Measurements from ENCODE around the gene EID2B. TPM values are rescaled to one million over a fixed set of nuclear protein-coding genes. Genes with fewer than 3 reads are reported as not detected.

The EID2B gene
- total and polyA plus RNA-seq, 8 donors: 0.63 to 3.9 (median 0.90) TPM

DNA sequence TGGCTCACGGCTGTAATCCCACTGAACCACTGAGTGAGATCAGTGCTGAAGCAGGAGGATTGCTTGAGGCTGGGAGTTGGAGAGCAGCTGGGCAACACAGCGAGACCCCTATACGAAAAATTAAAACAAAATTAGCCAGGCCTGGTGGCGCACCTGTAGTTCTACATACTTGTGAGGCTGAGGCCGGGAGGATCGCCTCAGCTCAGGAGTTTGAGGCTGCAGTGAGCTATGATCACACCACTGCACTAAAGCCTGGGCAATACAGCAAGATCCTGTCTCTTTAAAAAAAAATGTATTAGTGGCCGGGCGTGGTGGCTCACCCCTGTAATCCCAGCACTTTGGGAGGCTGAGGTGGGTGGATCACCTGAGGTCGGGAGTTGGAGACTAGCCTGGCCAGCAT is 24.0 kb downstream of the EID2B start:
- TF ChIP-seq, protein P1, sequence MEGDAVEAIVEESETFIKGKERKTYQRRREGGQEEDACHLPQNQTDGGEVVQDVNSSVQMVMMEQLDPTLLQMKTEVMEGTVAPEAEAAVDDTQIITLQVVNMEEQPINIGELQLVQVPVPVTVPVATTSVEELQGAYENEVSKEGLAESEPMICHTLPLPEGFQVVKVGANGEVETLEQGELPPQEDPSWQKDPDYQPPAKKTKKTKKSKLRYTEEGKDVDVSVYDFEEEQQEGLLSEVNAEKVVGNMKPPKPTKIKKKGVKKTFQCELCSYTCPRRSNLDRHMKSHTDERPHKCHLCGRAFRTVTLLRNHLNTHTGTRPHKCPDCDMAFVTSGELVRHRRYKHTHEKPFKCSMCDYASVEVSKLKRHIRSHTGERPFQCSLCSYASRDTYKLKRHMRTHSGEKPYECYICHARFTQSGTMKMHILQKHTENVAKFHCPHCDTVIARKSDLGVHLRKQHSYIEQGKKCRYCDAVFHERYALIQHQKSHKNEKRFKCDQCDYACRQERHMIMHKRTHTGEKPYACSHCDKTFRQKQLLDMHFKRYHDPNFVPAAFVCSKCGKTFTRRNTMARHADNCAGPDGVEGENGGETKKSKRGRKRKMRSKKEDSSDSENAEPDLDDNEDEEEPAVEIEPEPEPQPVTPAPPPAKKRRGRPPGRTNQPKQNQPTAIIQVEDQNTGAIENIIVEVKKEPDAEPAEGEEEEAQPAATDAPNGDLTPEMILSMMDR (IDR thresholded peaks at IDR 0.05): no peak
- no peak overlapping the region for H3K4me3 ChIP-seq
- no peaks in the 10 kb centered on the region for H3K36me3 ChIP-seq
- FAIRE-seq (no peak), DNase-seq (no peak), ATAC-seq (no peak)
- H3K27ac ChIP-seq: no peak overlapping the region
- H3K27me3 ChIP-seq: peaks cover 0 to 29% (median 0%) of the 10 kb centered on the region in 4 donors
- no peaks in the 10 kb centered on the region for H3K9me3 ChIP-seq
- H3K4me1 ChIP-seq: no peaks in the 10 kb centered on the region
- 66 to 77% methylated on average over 9 of the region's 9 CpGs for WGBS, 2 donors
- intact Hi-C loops (cut with DNase I): no loop called here

DNA sequence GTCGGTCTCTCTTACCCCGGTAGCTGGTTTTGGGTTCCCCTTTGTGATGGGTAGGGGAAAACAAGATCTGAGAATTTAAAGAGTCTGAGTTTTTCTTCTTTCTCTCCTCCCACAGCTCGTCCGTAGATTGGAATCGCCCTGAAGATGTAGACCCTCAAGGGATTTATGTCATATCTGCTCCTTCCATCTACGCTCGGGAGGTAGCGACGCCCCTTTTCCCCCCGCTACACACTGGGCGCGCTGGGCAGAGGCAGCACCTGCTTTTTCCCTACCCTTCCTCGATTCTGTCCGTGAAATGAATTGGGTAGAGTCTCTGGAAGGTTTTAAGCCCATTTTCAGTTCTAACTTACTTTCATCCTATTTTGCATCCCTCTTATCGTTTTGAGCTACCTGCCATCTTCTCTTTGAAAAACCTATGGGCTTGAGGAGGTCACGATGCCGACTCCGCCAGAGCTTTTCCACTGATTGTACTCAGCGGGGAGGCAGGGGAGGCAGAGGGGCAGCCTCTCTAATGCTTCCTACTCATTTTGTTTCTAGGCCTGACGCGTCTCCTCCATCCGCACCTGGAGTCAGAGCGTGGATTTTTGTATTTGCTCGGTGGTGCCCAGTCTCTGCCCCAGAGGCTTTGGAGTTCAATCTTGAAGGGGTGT is 24.8 kb downstream of the EID2B start:
- 17 to 22% methylated on average over 24 of the region's 24 CpGs for WGBS, 2 donors
- no peak for FAIRE-seq
- no peak for ATAC-seq
- Histone ChIP-seq H3K36me3 (no peaks in the 10 kb centered on the region), H3K27me3 (peaks cover 0 to 29% (median 0%) of the 10 kb centered on the region in 4 donors), H3K9me3 (no peaks in the 10 kb centered on the region), H3K4me1 (no peaks in the 10 kb centered on the region), H3K4me3 (peak overlapping the region in 1 of 4 donors; percentile 42), H3K27ac (no peak overlapping the region)
- no peak for DNase-seq
- TF ChIP-seq, protein P1 (IDR thresholded peaks at IDR 0.05): no peak
- intact Hi-C loops (cut with DNase I): no loop called here

DNA sequence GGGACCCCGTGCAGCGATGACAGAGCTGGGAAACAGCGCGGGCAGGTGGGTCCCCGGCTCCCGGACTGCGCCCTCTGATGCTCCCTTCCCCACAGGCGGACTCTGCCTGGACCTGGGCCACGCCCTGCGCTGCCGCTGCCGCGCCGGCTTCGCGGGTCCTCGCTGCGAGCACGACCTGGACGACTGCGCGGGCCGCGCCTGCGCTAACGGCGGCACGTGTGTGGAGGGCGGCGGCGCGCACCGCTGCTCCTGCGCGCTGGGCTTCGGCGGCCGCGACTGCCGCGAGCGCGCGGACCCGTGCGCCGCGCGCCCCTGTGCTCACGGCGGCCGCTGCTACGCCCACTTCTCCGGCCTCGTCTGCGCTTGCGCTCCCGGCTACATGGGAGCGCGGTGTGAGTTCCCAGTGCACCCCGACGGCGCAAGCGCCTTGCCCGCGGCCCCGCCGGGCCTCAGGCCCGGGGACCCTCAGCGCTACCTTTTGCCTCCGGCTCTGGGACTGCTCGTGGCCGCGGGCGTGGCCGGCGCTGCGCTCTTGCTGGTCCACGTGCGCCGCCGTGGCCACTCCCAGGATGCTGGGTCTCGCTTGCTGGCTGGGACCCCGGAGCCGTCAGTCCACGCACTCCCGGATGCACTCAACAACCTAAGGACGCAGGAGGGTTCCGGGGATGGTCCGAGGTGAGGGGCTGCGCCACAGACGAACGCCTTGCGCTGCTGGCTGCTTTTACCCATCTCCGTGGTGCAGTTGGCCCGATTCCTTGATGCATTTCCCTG is 25.5 kb downstream of the EID2B start:
- Histone ChIP-seq H3K9me3 (no peaks in the 10 kb centered on the region), H3K27ac (no peak overlapping the region), H3K36me3 (no peaks in the 10 kb centered on the region), H3K4me3 (peak overlapping the region in 3 of 4 donors; percentile 6 to 42 (median 7)), H3K4me1 (no peaks in the 10 kb centered on the region), H3K27me3 (peaks cover 0 to 29% (median 0%) of the 10 kb centered on the region in 4 donors)
- DNase-seq: no peak
- intact Hi-C loops (cut with DNase I): no loop called here
- no peak for FAIRE-seq
- TF ChIP-seq, protein P1 (IDR thresholded peaks at IDR 0.05): no peak
- 3% methylated on average over 78 to 96 of the region's 96 CpGs for WGBS, 2 donors
- peak in 3 of 4 donors; percentile 58 to 73 (median 69) for ATAC-seq

DNA sequence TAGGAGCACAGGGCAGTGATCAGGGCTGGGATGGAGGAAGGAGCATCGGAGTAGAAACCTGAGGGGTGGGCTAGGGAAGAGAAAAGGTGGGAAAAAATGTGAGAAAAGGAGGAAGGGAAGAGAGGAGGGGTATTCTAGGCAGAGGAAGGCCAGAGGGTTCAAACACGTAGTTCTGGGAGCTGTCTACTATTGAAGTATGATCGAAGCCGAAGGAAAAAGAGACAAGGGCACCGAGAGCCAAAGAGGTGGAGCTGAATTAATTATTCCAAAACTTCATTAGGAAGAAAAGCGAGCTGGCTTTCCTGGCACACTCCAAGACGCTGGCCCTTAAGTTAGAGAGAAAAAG is 26.1 kb downstream of the EID2B start:
- WGBS, 2 donors: 51 to 57% methylated on average over 7 of the region's 7 CpGs
- intact Hi-C loops (cut with DNase I): no loop called here
- Histone ChIP-seq H3K36me3 (no peaks in the 10 kb centered on the region), H3K27me3 (peaks cover 0 to 29% (median 0%) of the 10 kb centered on the region in 4 donors), H3K4me3 (peak overlapping the region in 1 of 4 donors; percentile 42), H3K4me1 (no peaks in the 10 kb centered on the region), H3K27ac (no peak overlapping the region), H3K9me3 (no peaks in the 10 kb centered on the region)
- no peak for DNase-seq
- no peak for ATAC-seq
- TF ChIP-seq, protein P1 (IDR thresholded peaks at IDR 0.05): no peak
- FAIRE-seq: no peak

Data from pancreas (tissue), 10 donors.